AG10803 (cell line): ENCODE results near the gene SRP68.

Experiments
- DNase-seq: peaks from one replicate; pipeline ENCODE4 v3.0.0; 2010; ENCODE audit warnings: low read depth
- H3K4me3 ChIP-seq: 2 replicates; pipeline ENCODE4 v1.5.1; 2011; ENCODE audit warnings: mild to moderate bottlenecking, low read length, control low read depth
- CTCF ChIP-seq: conservative IDR thresholded peaks from 2 replicates; pipeline ENCODE4 v1.5.1; 2011; ENCODE audit warnings: mild to moderate bottlenecking, low read length, control low read depth, inconsistent platforms

SRP68 gene

DNA sequence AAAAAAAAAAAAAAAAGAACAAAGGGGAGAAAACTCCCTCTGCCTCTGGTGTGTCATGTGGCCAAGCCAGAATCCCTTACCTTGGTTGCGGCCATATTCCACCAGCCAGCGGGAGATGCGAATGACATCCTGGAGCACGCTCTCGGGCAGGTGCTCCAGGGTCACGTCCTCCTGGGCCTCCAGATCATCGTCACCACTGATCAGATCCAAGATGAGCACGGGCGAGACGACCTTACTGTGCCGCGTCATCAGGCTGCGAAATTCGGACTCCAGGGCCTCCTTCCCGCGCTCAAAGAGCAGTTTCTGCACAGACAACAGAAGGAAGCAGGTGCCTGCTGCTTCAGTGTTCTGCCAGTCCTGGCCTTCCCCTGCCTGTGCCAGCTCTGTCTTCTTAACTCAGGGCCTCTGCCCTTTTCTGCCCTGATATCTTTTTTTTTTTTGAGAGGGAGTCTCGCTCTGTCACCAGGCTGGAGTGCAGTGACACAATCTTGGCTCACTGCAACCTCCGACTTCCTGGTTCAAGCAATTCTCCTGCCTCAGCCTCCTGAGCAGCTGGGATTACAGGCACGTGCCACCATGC is 25.5 kb upstream of the SRP68 start:
- H3K4me3 ChIP-seq: no peak overlapping the region
- DNase-seq: no peak
- TF ChIP-seq CTCF: no peak

DNA sequence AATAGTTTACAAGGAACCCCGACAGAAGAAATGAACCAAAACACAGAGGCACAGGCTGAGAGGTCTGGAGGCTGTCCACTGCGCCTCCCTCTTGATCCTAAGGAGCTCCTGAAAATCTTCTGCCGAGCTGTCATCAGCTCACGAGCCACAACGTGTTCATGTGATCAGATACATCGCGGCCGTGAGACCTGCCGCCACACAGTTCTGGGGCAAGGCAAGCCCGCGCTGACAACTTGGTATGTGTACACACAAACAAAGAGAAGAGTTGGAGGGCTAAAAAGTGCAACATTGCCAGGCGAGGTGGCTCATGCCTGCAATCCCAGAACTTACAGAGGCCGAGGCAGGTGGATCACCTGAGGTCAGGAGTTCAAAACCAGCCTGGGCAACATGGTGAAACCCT is 23.6 kb upstream of the SRP68 start:
- TF ChIP-seq CTCF: no peak
- DNase-seq: no peak
- H3K4me3 ChIP-seq: no peak overlapping the region

- TF ChIP-seq CTCF: no peak
- no peak overlapping the region for H3K4me3 ChIP-seq
- no peak for DNase-seq
These were observed 21.7 kb upstream of the SRP68 start for GRCh38 chr17:76094046-76094445.

DNA sequence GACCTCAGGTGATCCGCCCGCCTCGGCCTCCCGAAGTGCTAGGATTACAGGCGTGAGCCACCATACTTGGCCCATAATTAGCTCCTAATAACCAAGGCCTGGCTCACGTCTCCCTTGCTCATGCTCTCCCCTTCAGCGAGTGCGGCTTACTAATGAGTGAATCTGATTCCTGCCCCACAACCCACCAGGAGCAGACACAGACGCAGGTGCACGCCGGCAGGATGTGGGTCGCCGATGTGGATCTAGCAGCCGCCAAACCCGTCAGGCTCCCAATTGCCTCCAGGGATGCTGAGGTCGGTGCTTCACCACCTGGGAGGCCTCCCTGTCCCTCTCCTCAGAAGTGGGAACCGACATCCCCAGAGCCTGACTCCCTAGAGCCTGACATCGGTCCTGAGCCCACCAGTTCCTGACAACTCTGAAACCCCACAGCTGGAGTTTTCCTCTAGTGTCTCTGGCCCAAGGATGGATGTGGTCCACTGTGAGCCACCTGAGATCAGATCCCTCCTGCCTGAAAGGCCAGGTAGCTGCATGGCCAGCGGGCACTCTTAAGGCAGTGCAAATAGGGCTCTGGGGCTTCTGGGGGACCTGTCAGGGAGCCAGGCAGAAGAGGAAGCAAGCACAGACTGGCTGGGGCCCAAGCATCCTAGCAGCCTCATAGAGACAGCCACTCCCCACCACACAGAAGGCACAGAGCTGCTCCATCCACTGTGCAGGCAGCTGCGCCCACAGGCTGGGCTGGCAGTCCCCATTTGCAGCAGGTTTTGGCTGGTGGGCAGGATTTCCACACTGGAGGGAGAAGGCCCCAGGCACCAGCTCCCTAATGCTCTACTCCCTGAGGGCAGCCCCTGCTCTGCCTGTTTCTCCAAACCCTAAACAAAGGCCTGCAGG is 20.5 kb upstream of the SRP68 start:
- TF ChIP-seq CTCF: no peak
- no peak overlapping the region for H3K4me3 ChIP-seq
- DNase-seq: no peak

GRCh38 chr17:76091526-76092286 is 19.4 kb upstream of the SRP68 start:
- no peak for DNase-seq
- no peak for TF ChIP-seq CTCF
- no peak overlapping the region for H3K4me3 ChIP-seq

DNA sequence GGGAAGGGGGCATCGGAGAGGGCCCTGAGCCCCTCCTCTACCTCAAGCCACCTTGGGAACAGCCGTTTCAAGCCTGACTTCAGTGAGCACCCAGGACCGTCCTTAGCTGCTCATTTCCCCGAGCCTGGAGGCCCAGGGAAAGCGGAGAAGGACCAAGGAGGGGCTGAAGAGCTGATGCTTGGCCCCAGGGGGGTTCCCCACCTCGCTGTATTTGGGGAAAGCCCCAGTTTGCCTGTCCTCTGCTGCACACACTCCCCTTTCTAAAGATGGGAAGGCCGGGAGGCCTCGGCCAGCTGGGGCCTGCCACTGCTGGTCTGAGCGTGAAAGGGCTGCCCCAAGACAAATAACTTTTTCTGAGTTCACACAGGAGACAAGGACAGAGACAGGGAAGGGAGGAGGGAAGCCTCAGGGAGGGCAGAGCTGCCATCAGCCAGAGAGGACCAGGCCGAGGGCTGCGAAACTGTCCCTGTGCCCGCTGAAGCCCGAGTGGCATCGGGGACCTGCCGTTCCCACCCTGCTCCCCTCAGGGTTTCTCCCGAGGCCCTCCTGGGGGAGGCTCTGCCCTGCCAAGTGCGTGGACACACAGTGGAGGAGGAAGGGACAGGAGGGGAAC is 18.3 kb upstream of the SRP68 start:
- no peak for DNase-seq
- no peak overlapping the region for H3K4me3 ChIP-seq
- TF ChIP-seq CTCF: no peak
